GM21381 (cell line): ENCODE results near the gene DNLZ.

Experiments used
- ATAC-seq: cut with Tn5 transposase; IDR thresholded peaks from one replicate; pipeline ENCODE4 v1.9.1; 2021; ENCODE audit warnings: mild to moderate bottlenecking, moderate library complexity; ENCODE audit not compliant: unreplicated experiment

The DNLZ gene

DNA sequence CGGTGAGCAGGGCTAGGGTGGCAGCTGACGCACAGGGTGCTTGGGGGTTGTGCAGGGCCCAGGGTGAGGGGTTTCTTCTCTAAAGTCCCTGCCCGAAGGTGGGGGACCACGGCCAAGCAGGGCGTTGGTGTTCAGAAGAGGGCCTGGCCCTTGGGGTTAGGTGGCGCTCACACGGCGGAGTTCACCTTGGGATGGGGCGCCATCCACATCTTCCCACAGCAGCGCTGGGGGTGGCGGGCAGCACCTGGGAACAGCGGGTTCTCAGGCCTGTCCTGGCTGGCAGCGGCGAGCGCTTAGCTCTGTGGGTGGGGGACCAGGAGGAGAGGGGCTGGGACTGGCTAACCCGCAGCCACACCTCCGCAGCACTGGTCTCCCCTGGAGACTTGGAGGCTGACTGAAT is 30.1 kb downstream of the DNLZ start:
- ATAC-seq: no peak

DNA sequence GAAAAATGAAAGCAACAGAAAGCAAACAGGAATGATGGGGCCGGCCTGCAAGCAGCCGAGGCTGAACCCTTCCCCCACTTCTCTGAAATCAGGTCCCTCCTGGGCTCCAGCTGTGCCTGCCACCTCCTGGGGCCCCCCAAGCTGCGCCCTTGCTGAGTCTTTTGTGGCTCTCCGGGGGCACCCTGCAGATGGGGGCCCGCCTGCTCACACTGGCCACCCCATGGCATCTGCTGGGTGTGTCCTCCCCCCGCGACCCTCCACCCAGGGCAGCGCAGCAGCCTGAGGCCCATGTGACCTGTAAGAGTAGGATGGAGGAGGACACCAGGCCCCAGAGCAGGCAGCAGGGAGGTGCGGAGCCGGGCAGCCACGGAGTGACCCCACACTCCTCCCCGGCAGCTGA is 30.5 kb downstream of the DNLZ start:
- ATAC-seq: no peak

DNA sequence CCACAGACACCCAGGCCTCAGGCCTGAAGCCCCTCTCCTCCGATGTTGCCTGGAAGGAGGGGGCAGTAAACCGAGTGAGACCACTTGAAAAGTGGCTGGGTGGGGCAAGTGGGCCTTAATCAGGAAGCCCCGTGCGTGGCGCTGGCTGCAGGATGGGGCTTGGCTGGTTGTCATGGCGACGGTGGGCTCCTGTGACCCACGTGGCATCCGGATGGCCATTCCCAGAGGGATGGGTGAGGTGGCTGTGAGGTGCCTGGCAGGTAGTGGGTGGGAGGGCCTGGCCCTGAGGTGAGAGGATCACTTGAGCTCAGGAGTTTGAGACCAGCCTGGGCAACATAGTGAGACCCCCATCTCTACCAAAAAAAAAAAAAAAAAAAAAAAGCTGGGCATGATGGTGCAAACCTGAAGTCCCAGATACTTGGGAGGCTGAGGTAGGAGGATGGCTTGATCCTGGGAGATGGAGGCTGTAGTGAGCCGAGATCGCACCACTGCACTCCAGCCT is 31.0 kb downstream of the DNLZ start:
- ATAC-seq: no peak

DNA sequence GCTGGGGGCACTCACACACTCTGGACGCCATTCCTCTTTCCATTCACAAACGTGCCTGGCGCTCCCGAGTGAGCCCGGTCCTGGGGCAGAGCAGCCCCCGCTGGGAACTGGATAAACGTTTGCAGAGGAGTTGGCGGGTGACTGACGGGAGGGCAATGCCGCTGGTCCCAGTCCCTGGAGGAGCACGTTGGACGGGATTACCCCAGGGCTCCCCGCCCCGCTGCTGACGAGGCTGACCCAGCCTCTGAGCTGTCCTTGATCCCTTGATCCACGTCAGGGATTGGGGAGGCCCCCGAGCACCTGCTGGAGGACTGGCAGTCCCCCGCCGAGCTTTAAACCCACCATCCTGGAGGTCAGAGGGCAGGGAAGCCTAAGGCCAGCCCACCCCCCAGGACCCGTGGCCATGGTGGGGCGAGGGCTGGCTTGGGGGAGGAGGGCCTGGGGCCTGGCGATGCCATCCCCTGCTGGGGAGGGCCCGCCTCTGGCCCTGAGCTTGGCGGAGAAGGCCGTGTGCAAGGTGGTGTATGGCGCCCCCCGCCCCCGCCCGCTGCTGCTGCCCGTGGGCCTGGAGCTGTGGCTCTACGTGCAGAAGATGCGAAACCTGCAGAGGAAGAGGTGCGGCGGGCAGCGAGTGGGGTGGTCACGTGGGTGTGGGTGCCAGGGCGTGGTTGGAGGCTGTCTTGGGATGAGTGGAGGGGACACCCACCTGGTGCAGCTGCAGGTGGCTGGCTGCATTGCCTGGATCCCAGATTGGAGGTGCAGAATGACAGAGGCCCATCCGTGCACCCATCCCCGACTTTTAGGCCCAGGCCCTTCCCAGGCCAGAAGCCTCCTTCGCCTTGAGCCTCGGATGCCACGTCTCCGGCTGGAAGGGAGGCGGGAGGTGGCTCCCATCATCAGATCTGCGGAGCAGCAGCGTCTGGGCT is 31.7 kb downstream of the DNLZ start:
- ATAC-seq: no peak

DNA sequence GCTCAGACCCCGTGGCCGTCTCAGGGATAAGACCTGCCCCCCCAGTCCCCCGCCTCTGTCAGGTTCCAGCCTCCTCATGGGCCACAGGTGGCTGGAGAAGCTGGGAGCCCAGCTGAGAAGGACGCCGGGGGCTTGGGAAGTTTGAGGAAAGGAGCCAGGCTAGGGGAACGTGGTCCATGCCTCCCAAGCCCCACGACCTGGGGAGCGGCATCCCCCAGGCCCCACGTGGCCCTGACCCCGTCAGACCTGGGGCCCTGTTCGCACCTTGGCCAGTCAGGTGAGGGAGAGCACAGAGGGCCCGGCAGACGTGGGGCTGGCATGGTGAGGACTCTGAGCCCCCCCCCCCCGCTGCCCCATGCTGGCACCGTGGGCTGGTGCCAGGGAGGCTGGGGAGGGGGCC is 32.5 kb downstream of the DNLZ start:
- no peak for ATAC-seq

DNA sequence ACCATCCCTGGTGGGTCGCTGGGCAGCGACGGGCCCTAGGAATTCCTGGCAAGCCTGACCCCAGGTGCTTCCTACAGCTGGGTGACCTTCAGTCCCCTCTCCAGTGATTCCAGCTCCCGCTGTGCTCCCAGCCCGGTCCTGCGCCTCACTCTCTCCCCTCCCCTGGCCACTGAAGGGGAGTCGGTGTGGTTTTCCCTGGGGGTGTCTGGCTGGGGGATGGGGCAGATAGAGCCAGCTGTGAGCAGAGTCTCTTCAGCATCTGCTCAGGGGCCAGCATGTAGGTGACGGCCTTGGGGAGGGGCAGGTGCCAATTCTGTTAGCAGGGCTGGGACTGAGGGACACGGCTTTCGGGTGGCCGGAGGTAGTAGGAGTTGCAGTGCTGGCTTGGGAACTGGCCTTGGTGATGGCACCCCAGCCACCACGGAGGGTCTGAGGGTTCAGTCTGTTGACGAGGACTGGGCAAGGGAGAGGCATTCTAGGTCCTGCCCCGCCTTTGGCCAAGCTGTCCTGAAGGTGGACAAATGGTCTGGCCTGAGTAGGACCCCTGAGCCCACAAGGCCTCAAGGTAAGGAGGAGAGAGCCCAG is 33.0 kb downstream of the DNLZ start:
- no peak for ATAC-seq

DNA sequence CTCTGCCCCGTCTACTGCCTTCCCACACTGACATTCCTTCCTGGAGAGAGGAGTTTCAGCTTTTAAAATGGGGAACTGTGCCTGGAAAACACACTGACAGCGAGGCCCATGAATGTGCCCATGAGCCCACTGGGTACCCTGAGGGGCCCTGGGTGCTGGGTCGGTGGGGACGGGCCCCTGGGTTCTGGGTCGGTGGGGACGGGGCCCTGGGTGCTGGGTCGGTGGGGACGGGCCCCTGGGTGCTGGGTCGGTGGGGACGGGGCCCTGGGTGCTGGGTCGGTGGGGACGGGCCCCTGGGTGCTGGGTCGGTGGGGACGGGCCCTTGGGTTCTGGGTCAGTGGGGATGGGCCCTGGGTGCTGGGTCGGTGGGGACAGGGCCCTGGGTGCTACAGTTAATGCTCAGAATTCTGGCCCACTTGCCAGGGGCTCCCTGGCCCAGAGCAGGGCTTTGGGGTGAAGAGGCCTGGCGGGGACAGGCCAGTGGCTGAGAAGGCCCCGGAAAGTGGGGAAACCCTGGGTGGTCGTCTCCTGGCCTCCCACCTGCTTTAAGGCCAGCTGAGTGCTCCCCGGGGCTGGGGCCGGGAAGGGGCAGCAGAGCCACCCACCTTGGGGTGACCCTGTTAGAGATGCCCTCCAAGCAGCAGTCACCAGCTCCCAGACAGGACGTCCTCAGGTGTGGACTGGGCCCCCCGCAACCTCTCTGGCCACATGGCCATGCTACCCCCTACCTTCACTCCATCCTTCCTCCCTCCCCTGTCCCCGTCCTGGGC is 33.7 kb downstream of the DNLZ start:
- ATAC-seq: no peak

DNA sequence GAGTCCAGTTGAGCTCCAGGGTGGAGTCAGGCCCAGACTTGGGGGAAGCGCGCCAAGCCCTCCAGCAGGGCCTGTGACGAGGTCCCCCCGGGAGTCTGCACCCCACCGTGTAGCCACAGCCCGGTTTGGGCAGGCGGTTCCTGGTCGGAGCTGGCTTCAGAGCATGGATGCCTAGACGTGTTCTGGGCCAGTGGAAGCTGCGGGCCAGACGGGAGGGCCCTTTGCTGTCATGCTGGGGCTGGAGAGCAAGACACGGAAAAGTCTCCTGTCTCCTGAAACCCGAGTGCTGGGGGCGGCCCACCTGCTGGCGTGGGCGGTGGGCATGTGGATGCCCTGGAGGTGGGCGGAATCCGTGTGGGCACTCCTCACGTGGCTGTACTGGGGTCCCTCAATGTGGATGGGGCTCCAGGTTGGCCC is 34.3 kb downstream of the DNLZ start:
- no peak for ATAC-seq

DNA sequence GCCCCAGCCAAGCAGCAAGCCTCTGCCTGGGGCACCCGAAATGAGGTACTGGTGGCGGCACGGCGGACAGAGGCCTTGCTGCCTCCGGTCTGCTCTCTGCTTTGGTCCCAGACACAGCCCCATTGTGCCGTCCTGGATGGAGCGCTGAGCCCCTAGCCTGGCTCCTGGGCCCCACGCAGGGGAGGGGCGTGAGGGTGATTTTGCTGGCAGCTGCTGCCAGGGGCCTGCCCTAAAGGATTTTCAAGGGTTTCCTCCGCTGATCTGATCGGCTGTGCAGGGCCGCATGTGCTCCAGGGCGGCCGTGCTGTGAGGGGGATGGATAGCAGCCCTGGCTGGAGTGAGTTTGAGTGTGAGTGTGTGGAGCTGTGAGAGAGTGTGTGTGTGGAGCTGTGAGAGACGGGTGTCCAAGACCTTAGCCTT is 34.9 kb downstream of the DNLZ start:
- ATAC-seq: no peak

DNA sequence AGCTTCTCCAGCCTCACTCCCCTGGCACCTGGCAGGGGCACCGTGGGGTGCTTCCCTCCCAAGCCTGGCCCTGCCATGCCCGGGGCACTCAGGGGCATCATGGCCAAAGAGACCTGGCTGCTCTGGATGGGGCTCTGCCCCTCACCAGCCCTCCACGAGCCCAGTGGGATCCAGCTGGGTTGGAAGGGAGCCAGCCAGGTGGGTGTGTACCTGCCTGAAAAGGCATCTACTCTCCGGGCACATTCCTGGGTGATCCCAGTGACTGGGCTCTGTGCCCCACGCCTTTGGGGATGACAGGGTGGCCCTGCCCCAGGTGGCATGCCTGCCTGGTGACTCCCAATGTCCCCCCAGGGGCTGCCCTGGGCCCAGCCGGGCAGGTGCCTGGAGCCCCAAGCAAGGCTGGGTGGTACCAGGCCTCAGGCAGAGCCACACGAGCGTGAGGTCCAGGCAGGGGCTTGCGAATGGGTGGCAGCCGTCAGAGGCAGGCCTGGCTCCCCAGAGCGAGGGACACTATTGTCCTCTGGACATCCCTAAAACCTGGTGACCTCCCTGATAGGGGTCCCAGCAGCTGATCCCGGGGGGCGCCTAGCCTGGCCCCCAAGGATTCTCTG is 35.4 kb downstream of the DNLZ start:
- no peak for ATAC-seq

DNA sequence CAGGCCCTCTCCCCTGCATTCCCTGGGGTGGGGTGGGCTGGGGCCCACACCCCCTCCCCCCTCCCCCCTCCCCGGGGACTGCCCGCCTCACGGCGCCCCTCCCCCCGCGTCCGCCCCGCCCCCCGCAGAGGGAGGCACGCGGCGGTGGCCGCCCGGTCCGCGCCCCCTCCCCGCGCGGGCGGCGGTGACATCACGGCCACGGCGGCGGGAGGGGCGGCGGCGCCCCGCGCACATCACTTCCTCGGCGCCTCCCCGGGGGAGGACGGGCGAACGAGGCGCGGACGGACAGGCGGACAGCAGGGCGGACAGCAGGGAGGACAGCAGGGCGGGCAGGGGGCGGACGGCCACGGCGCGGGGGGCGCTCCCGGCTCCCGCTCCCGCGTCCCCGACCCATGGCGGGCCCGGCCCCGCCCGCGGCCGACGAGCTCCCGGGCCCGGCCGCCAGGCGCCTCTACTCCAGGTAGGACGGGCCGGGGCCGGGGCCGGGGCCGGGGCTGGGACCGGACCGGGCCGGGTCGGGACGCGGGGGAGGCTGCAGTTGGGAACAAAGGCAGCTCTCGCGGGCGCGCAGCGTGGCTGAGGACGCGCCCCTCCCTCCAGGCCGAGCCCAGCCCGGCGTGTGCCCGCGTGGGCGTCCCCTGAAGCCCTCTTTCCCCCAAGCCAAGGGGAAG is 36.1 kb downstream of the DNLZ start, which contains the start of gene GPSM1:
GPSM1 (plus strand) TSS at position 236 of the 671 bp plus-strand sequence; CDS start at position 393, 157 bp downstream.
- no peak for ATAC-seq

DNA sequence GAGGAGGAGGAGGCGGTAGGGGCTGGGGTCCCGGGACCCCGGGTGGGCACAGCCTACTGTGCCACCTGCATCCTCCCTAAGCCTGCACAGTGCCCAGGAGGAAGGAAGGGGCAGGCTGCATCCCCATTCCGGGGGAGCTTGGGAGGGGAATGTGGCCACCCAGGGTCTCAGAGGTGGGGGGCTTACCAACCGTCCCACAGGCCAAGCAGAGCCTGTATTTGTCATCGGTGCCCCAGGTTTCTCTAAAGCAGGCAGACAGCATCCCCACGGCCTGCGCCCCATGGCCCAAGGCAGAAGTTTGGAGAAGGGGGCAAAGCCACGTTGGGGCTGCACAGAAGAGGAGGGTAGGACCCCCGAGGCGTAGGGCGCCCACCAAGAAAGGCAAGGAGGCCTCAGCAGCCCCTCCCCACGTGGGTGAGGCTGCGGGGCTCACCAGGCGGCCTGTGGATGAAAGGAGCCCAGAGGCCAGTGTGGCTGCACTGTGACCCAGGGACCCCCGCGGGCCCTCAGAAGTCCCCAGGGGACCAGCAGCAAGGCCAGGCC is 36.7 kb downstream of the DNLZ start:
- ATAC-seq: no peak

DNA sequence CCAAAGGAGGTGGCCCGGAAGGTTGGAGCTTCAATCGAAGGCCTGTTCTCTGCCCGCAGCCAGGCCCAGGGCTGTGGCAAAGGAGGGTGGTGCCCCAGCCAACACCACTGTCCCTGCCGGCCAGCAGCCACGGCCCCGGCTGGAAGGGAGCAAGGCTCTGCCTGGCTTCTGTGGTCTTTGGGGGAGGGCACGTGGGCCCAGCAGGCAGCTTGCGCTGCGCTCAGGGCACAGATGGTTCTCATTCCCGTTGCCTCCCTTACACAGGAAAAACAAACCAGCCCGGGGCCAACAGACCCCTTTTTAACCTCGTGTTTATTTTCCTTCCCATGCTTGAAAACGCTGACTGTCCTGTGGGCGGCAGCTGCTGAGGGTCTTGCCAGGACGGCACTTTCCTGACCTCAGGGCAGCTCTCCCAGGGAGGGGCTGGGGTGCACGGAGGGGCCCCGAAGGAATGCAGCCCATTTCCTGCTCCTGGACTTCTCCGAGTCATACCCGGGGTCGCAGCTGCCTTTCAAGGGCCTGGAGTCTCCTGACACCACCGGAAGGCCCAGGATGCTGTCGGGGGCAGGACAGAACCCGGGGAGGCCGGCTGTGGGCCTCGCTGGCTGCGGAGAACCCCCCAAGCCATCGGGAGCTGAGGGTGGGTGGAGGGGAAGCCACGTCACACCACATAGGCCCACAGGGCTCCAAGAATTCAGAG is 37.3 kb downstream of the DNLZ start:
- ATAC-seq: no peak

DNA sequence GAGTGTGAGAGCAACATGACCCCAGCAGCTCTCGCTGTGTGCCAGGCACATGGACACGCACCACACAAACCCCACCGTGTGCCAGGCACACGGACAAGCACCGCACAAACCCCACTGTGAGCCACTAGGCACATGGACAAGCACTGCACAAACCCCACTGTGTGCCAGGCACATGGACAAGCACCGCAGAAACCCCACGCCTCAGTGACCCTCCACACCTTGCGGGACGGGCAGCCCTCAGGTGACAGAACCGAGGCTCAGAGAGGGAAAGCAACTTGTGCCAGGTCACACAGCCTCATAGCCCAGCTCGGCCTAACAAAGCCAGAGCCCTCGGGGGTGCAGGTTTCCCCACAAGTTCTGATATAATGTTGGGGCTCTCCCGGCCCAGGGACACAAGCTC is 38.2 kb downstream of the DNLZ start:
- ATAC-seq: no peak

DNA sequence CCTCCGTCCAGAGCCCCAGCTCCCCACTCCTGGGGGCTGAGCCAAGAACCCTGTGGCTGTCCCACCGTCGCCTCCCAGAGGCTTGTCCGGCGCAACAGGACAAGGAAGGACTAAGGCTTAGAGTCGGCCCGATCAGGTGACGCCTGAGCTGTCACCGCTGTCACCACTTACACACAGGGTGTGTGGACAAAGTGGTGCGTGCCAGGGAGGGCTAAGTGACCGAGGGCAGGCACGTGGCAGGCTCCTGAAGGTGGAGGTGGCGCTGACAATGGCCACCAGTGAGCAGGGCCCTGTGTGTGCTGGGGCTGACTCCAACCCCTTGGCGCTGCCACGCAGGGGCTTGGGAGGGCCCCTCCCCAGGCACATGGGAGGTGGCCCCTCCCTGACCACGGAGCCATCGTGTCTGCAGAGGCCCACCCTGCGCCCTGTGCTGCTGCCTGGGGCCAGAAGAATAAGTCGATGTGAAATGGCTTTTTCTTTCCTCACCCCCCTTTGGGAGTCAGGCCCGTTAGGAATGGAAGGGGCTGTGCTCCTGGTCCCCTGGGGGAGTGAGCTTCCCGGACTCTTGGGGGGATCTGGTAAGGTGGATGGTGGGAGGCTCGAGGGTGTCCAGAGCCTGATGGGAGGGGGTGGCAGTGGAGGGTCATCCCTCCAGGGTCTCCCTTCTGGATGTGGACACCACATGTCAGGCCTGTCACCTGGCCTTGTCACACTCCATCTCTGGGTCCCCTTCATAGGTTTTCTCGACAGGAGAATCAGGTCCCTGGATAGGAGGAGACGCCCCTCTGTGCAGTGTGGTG is 38.8 kb downstream of the DNLZ start:
- no peak for ATAC-seq

DNA sequence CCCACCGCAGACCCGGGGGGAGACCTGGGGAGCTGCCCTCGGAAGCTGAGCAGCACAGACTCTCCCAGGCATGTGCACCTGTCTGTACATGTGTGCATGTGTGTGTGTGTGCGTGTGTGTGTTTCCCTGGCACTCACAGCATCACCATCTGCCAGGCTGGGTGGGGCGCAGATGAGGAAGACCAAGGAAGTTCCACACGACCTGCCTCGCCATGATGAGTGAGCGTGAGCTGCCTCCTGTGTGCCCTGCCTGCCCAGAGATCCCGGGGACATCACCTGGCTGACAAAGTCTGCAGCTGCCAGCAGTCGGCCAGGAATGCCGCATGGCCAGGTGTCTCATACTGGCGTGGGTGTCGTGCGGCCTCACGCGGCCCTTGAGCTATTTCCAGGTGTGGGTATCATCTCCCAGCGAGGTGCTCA is 40.2 kb downstream of the DNLZ start:
- ATAC-seq: no peak

DNA sequence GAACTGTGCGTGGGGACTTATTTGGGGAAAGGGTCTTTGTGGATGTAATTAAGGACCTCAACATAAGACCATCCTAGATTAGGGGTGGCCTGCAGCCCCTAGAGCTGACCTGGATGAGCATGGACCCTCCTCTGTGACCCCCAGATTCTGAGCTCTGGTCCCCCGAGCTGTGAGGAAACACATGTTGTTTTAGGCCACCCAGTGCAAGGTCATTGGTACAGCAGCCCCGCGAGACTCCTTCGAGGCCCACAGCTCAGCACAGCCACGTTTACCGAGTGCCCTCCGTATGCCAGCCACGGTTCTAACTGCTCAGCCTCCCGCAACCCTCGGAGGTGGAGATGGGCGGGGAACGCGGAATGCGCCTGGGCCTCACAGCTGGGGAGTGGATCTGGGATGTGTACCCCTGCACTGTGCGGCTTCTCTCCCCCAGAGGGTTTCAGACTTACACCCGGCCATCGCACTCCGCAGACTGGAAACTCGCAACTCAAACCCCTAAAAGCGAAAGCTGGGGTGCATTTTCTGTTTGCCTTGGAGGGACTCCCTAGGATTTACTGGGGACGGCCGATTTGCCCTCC is 40.7 kb downstream of the DNLZ start:
- no peak for ATAC-seq

DNA sequence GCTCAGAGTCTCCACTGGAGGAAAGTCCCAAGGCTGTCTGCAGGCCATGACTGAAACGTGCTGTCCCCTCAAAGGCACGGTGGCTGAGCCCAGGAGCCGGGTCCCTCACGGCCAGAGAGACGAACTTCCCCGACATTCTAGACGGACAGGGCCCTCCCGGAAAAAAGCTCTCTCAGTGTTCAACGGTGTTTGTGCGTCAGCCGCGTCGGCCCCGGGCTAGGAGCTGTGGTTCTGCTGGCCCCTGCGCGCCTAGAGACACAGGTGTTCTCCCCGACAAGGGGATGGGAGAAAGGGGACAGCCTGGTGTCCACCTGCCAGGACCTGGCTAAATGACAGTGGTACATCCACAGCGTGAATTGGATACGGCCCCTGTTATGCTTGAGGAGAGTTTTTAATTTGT is 42.0 kb downstream of the DNLZ start:
- no peak for ATAC-seq
